MV-4-11 (cell line): ENCODE measurements around the gene PAN2.
"Not testable (repeated sequence)": the region's sequence is repeated elsewhere in the genome, so short reads cannot be mapped to it uniquely, and the experiment has no call there.

Experiments
- DNase-seq: peaks from one replicate; lab custom pipeline; 2025; lab: John Stamatoyannopoulos, UW

Gene PAN2

GRCh38 chr12:56346675-56347074 lies 12.9 kb upstream of the PAN2 start:
- no peak for DNase-seq

DNA sequence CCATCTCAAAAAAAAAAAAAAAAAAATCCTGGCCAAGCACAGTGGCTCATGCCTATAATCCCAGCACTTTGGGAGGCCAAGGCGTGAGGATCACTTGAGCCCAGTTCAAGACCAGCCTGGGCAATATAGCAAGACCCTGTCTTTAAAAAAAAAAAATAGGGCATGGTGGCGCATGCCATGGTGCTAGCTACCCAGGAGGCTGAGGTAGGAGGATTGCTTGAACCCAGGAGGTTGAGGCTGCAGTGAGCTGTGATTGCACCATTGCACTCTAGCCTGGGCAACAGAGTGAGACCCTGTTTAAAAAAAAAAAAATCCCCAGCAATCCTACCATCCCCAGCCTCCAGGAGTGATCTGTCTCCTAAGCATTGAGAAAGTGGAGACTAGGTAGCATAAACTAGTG lies 8.5 kb upstream of the PAN2 start:
- not testable (repeated sequence) for DNase-seq

DNA sequence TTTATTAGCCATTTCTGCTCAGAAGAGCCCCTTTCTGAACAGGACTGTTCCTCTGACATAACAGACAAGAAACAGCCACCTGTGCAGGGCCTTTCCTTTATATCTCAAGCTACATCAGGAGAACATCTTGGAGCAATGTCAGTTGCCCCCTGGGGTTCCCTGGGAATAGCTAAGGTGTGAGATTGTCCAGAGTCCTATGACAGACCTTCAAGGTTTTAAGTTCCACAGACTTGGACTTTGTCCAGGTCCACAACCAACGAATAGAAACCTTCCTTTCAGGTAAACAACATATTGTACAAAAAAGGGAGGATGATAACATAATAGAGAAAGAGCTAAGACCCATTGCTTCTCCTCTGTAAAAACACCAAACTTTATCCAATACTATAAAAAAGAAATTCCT lies 7.8 kb upstream of the PAN2 start:
- no peak for DNase-seq

DNA sequence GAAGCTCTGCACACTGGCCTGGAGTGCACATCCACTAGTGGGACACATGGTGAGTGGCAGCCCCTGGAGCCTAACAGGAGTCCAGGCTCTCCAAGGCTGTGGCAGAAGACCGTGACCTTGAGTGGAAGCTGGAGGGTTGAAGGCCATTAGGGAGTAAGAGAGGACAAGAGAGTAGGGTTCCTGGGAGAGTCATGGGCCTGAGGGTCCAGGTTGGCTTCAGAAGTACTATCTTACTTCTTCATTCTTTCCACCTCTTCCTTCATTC lies 5.3 kb upstream of the PAN2 start:
- no peak for DNase-seq

GRCh38 chr12:56338308-56339157 lies 4.7 kb upstream of the PAN2 start, which contains the start of gene IL23A:
IL23A (plus strand) TSS chr12:56338884; CDS start chr12:56339045, 161 bp downstream.
- peak; percentile 46 for DNase-seq

DNA sequence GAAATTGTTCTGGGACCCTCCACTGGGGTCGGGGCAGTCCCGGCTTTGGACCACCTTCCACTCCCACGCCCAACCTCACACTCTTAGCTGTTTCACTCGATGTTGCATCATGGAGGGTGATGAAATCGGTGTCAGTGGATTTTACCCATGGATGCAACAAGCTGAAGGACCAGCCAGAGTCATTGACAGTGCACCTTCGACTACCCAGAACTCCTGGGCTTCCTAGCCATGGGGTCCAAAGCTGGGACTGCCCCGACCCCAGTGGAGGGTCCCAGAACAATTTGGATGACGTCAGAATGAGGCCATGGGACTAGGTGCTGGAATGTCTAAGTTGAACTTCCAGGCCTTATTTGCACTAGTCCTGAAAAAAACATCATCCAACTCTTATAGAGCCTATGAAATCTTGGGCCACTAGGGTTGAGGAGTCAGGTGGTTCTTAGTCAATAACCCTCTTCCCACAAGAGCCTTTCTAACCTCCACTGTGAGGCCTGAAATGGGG lies 4.0 kb upstream of the PAN2 start:
- DNase-seq, result peak; percentile 69

DNA sequence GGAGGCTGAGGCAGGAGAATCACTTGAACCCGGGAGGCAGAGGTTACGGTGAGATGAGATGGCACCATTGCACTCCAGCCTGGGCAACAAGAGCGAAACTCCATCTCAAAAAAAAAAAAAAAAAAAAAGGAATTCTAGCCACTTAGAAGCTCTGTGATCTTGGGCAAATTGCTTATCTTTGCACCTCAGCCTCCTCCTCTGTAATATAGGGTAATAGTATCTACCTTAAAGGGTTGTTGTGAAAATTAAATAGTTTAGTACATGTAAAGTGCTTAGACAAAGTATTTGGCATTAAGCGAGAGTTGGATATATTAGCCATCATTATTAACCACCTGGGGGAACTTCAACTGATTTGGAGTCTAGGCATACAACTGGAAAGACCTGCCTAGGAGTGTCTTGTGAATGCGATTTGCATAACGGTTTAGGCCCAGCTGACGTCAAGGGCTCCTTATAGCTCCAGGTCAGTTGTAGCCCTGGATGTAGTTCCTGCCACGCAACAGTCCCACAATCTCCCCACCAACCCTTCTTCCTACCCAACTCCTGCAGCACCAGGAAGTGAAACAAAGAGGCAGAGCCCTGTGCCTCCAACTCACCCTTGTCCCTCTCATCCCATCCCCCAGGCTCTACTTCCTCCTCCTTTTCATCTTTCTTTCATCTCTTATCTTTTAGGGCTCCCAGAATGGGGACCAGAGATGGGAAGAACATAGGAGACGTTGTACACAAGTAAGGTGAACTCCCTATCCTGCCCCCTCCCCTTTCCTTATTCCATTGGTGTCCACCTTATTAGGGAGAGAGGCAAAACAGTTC lies 2.8 kb upstream of the PAN2 start:
- DNase-seq, result peak; percentile 99

DNA sequence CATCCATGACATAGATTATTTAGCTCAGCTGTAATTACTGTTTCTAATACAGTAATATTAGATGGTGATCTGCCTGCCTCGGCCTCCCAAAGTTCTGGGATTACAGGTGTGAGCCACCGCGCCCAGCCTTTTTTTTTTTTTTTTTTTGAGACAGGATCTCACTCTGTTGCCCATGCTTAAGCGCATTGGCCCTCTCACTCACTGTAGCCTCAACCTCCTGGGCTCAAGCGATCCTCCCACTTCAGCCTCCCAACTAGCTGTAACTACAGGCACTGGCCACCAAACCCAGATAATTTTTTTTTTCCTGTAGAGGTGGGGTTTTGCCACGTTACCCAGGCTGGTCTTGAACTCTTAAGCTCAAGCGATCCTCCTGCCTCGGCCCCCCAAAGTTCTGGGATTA lies 1.7 kb upstream of the PAN2 start:
- not testable (repeated sequence) for DNase-seq

GRCh38 chr12:56334490-56334793 lies 642 bp upstream of the PAN2 start:
- DNase-seq, result no peak

DNA sequence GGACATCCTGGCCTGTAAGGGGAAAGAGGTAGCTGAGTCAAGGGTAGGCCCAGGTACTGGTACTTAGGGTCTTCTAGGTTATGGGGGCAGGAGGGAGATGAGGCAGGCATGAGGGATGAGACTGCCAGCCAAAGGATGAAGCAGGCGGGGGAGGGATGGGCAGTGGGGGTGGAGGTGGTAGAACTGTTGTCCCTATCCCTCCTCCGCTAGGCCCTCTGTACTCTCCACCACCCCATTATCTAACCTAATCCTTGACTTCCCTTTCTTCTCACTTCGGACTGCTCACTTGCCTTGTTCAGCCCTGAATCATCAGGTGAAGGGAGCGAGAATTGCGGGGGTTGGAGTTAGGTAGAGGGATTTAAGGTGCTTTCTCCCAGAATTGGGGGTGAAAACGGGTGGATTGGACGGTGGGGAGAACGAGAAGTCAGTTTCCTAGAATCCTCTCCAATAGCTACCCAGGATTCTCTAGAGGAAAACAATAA lies 562 bp downstream of the PAN2 start:
- no peak for DNase-seq

DNA sequence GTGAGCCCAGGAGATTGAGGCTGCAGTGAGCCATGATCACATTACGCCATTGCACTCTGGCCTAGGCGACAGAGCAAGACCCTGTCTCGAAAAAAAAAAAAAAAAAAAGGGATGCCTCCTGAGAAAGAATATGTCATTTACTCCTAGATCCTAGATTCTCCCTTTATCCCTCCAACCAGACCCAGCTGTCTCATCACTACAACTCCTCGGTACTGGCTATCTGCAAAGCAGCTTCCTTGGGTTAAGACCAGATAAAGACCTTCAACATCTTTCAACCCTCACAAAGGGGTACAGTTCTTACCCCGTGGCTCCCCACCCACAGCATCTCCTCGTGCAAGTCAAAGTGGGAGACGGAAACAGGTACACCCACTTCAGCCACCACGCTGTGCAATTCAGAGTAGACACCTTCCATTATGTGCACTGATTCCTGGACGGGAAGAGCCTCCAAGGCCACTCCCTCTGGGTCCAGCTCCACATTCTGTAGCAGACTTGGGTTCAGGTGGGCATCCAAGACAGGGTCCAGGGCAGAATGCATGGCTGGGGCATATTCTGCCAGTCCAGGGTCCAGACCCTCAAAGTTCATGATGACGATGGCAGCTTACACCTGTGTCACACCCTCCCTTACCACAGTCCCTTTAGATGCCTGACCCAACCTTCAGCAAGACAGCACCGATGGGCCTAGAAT lies 1.1 kb downstream of the PAN2 start:
- no peak for DNase-seq

GRCh38 chr12:56330936-56331490 lies 2.8 kb downstream of the PAN2 start:
- DNase-seq, result no peak

GRCh38 chr12:56326533-56326932 lies 7.3 kb downstream of the PAN2 start:
- no peak for DNase-seq

GRCh38 chr12:56326126-56326525 lies 7.7 kb downstream of the PAN2 start:
- no peak for DNase-seq

DNA sequence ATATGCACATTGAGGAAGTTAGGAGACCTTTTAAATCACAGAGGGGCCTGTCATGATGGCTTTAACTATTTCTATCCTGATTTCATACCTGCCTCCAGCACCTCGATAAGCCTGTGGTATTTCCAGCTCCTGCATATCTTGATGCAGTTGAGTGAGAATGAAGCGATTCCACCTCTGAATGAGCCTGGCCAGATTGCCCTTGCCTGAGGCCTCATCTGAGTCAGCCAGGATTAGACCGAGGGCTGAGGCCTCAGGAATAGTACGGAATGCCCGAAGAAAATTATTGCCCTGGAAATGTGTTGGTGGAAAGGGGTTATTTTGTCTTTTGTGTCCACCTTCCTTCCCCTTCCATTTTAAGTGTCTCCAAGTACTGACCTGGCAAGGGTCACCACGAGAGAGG lies 9.6 kb downstream of the PAN2 start:
- no peak for DNase-seq

GRCh38 chr12:56321610-56322009 lies 12.2 kb downstream of the PAN2 start:
- not testable (repeated sequence) for DNase-seq

GRCh38 chr12:56321027-56321426 lies 12.8 kb downstream of the PAN2 start:
- DNase-seq, result peak; percentile 92

DNA sequence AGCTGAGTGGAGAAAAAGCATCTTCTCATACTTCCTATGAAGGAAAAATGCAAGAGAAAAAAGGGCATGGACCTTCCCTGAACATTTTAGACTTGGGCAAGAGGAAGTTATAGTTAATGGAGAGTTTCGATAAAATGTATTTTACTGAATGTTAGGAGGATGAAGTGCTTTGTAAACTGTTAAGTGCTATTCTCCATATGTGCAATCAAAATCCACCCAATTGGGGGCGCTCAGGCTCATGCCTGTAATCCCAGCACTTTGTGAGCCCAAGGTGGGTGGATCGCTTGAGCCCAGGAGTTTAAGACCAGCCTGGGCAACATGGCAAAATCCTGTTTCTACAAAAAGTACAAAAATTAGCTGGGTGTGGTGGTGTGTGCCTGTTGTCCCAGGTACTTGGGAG lies 16.1 kb downstream of the PAN2 start:
- DNase-seq, result no peak

GRCh38 chr12:56315622-56316473 lies 18.0 kb downstream of the PAN2 start, which contains the start of gene CNPY2:
CNPY2 (minus strand) TSS chr12:56315988; CDS start chr12:56315217, 771 bp downstream.
- peak; percentile 95 for DNase-seq

DNA sequence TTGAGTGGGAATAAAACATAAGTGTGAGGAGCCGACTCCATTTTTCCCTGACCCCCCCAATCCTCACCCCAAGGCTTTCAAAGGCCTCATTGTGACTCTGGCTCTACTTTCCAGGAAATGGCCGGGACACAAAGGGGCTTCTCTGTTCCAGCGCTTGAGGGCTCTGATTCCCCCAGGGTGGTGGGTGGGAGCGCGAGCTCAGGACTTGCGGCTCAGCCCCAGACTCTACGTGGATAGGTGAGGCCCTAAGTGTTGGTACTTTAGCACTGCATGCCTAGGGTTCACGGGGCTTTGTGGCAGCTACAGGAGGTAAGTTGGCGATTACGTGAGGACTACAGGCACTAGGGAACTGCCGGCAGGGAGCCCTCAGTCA lies 18.6 kb downstream of the PAN2 start:
- DNase-seq, result no peak

DNA sequence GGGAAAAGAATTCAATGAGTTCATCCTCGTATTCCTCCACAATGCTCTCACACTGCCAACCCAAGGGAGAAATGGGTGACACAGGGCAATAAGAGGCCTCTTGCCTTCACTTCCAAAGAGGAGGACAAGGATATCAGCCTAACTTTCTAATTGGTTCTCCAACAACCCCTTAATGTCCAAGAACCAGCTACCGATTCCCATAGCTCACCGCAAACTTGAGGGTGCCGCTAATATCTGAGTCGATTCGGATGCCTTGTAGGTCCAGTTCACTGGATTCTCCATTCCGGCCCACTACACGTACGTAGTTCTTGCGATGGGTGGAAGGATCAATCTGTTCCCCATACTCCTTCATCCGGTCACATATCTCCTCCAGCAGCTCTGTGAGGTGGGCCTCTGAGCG lies 22.8 kb downstream of the PAN2 start:
- no peak for DNase-seq
